COLO668 (cell line): ENCODE results near the gene OLFM4.

Experiments
- DNase-seq: peaks from one replicate; lab custom pipeline; 2025; ENCODE audit not compliant: unreplicated experiment; lab: John Stamatoyannopoulos, UW

Gene OLFM4

DNA sequence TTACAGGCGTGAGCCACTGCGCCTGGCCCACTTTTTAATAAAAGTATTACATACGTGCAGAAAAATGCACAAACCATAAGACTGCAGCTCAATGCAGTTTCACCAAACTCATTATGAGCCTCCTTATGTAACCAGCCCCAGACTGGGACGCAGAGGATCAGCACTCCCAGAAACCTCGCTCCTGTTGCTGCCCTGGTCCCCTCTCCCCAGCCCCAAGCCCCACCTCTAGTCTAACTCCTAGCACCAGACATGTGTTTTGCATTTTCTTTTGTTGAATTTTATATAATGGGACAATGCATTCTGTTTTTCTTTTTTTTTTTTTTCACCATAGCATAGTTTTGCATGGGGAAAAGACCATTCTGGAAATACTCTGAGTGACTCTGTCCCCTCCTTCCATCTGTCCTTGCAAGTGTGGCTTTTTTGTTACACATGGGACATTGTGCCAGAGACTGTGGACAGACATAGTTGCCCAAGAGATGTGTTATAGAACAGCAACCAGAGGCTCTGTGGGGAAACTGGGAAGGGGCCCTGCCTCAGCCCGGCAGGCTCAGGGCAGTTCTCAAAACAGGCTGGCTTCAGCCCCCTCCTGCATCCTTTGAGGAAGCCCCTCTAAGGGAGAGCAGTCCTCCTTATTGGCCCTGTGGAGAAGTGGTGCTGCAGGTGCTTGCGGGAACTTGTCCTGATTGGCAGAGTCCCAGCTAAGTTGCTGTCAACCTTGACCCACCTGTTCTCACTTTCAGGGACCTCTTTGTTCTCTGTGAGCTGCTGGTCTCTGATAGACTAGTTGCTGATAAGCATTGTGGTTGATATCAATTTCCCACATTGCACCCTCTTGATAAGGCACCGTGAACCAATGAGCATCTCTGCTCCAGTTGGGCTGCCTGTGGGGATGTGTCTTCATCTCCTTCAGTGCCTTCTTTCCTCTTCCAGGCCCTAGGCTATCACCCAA is 13.8 kb upstream of the OLFM4 start:
- DNase-seq = no peak

- no peak for DNase-seq
Measured at GRCh38 chr13:53015971-53016370, 12.6 kb upstream of the OLFM4 start.

- DNase-seq = no peak
Measured at GRCh38 chr13:53017433-53017970, 11.1 kb upstream of the OLFM4 start.

GRCh38 chr13:53018690-53019647 is 9.6 kb upstream of the OLFM4 start:
- no peak for DNase-seq

GRCh38 chr13:53020764-53021335 is 7.8 kb upstream of the OLFM4 start:
- no peak for DNase-seq

GRCh38 chr13:53023246-53023645 is 5.4 kb upstream of the OLFM4 start:
- DNase-seq = no peak

- DNase-seq = no peak
Measured at GRCh38 chr13:53028063-53028462, 550 bp upstream of the OLFM4 start.

DNA sequence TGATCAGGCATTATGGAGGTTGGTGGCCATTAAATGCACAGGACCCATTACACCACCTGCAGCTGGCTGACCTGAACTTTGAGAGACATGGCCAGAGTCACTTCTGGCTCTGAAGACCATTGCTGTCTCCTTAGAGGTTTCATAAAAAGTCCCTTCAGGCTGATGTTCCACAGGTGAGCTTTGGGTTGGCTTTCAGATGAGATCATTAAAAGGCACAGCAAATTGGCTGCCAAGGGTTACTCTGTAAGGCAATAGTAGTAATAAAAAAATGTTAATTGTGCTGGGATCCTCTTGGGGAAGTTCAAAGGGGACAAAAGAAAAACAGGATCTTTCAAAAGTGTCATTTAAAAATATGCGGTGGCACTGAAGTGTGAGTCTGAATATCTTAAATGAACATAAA is 4.2 kb downstream of the OLFM4 start:
- DNase-seq = no peak

DNA sequence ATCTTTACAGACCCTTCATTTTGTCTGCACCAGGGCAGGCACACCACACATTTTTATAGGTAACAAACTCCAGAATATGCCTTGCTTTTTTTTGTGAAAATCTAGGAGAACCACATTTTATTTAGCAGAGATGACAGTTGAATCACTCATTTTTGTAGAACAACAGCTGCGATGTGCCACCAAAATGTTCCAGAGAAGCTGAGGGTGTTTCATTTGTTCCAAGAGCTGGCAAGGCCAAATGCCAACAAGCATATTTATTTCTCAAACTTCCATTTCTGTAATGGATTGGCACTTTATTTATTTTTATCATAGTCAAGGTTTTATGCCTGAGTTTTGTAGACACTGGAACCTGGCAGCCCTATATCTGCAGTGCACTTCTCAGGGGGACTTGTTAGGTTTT is 10.4 kb downstream of the OLFM4 start:
- no peak for DNase-seq

DNA sequence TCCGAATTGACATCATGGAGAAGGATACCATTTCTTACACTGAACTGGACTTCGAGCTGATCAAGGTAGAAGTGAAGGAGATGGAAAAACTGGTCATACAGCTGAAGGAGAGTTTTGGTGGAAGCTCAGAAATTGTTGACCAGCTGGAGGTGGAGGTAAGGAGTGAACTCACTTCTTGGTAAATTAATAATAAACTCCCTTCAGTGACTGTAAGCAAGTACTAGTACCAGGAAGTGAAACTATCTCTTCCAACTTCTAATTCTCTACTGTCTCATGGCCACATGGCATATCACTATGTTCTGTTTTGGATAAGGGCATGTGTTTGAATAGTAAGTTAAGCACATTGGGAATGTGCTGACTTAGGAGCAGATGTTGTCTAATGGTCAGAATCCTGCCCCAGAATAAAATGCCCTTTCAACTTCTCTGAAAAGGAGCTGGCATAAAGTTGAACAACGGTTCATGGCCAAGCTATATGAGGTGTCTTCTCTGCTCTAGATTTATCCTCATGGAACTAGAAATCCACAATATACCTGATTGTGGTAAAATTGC is 13.4 kb downstream of the OLFM4 start:
- DNase-seq = no peak

DNA sequence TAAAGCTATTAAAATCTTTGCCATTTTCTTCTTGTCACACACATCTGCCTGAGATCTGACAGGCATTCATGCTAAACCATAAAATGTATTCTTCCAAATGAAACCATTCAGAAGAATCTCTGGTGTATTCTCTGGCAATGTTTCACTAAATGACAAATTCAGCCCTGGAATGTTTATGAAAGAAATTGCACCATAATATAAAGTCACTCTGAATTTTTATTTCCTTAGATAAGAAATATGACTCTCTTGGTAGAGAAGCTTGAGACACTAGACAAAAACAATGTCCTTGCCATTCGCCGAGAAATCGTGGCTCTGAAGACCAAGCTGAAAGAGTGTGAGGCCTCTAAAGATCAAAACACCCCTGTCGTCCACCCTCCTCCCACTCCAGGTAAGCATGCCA is 14.3 kb downstream of the OLFM4 start:
- DNase-seq = no peak

- DNase-seq = no peak
Measured at GRCh38 chr13:53043398-53043797, 14.8 kb downstream of the OLFM4 start.

DNA sequence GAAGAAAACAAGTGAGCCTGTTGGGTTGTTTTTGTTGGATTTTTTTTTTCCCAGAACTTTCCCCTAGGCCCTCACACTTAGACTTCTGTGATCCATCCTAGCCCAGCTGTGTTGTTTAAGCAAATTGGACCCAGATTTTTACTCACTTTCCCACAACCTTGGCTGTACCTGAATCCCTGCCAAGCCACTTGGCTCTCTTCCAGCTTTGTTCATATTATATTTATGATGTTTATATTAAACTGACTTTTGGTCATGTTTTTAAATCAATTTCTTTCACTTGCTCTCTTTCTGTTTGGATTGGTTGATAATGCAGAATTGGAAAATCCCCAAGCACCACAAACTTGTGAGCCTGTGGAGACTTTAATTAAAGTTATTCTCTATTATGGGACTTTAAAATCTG is 16.6 kb downstream of the OLFM4 start:
- no peak for DNase-seq

DNA sequence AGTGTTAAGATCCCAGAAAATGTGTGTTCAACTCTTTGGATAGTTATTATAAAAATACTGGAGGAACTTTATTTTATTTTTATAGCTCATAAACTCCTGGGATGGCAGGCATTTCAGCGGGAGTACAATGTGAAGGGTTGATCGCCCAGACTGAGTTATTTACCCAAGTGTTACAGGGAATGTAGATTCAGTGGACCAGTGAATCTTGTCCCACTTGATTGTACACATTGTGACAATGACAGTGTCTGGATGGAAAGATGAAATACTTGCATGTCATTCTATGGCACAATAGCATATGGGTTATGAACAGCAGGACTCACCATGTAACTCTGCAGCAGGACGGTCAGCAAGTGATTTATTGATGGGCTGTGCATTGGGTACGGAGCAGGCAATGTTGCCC is 20.3 kb downstream of the OLFM4 start:
- DNase-seq = no peak

- DNase-seq = no peak
Measured at GRCh38 chr13:53050151-53050550, 21.5 kb downstream of the OLFM4 start.

DNA sequence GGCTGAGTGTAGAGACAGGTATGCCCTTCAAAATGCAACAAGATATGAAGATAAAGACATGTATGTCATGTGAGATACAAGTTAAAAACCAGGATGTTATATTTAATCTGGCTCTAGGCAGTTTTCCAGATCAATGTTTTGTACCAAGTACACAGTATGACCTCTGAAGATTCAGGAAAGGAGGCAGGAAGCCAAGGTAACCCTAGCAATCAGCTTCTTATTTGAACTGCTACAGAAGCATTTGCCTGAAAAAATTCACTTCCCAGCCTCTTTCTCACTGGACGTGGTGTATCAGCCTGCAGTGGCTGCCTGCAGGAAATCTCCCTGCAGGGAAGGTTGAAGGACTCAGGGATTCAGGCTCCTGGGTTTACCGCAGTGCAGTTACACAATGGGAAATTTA is 24.1 kb downstream of the OLFM4 start:
- no peak for DNase-seq

GRCh38 chr13:53054569-53054968 is 26.0 kb downstream of the OLFM4 start:
- no peak for DNase-seq

DNA sequence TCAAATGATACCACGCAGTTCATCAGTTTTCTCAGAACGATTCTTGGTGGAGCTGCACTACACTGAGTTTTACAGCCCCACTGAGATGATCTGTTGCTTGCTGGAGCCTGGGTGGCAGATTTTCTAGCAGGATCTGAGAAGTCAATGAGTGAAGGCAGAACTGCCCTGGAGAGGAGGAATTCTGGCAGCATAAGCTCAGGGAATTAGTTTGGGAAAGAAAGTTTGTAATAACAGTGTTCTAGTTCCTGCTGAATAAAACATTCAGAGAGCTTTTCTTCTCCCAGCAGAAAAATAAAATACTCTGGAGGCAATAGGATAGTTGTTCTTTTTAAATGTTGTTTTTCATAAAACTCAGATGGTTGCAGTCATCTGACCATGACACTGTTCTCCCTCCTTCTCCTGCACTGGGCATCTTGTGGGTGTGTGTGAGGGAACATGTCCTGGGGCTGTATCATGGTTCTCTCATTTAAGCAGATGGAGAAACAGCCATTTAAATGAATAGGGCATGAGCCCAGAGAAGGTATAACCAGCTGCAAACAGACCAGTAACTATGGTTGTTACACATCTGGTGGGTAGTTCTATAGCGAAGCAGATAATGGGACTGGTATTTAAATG is 29.6 kb downstream of the OLFM4 start:
- no peak for DNase-seq

DNA sequence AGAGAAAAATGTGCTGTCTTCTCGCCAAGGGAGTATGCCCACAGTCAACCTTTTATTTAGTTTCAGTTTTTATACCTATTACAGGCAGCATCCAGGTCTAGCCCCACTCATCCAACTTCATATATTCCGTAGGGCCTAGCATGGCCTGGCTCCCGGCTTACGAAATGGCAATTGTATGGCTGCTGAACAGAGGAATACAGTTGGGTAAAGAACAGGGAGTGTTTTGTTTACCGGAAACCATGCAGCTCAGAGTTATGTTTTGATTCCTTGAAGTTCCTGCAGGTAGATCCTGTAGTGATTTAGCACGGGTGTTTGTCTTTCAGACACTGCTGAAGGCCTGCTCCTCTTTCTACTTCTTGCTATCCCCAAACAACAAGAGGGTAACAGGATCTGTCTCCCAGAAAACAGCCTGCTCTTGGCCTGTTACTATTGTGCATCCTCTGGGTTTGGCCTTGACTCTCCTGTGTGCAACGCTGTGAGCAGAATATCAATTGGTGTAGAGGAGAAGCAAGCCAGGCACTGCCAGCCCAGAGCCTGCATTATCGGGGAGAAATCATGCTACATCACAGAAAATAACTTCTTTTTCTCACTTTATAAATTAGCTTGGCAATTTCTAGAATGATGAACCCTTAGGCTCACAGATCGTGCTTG is 32.4 kb downstream of the OLFM4 start:
- no peak for DNase-seq

DNA sequence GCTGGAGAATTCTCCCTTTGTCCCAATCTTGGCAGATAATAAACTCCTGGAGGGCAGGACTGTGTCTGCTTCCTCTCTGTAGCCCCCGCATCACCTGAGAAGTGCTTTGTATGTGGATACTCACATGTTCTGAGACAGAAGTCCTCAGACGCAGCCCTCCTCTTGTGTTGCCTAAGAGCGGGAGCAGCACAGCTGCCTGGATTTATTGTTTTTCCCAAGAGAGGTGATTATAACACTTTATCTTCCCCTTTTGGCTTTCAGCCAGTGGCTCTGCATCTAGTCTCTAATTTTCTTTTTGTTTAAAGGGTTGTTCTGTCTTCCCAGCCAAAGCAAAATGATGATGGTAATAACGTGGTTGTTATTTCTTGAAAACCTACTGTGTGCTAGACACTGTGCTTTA is 36.1 kb downstream of the OLFM4 start:
- DNase-seq = no peak
